ENCODE measurements around the gene PARP4. TPM values are rescaled to one million over a fixed set of nuclear protein-coding genes. Genes with fewer than 3 reads are reported as not detected.
A peak's percentile ranks its signal among the peaks of the same experiment; 100 is the strongest.

PARP4 gene
- total and polyA plus RNA-seq, 2 experiments from 2014 or later, result 12.9 to 32.9 TPM

GRCh38 chr13:24502533-24503378 lies 9.8 kb downstream of the PARP4 start:
- H4K20me1 ChIP-seq (replicated peaks; ENCODE audit: insufficient read depth), result no peaks in the 10 kb centered on the region
- Mint-ChIP-seq H3K27ac (peak overlapping the region; percentile 73), H3K4me3 (no peak overlapping the region), H3K4me1 (peaks cover 4% of the 10 kb centered on the region), H3K27me3 (ENCODE audit: insufficient read depth, low read depth, poor library complexity) (no peaks in the 10 kb centered on the region), H3K36me3 (ENCODE audit: low read depth) (peaks cover 20% of the 10 kb centered on the region), H3K9me3 (peaks cover 6% of the 10 kb centered on the region)
- no peak overlapping the region for H3K4me2 ChIP-seq
- DNase-seq (ENCODE audit: low spot score) (no peak), ATAC-seq (peak; percentile 62)
- no peak overlapping the region for H3K4me3 ChIP-seq
- no peak overlapping the region for H2AFZ ChIP-seq
- H3K4me1 ChIP-seq (ENCODE audit: insufficient read depth), result no peaks in the 10 kb centered on the region
- H3K9me2 ChIP-seq (ENCODE audit: insufficient read depth), result no peaks in the 10 kb centered on the region
- H3F3A ChIP-seq (replicated peaks; ENCODE audit: low read depth), result no peaks in the 10 kb centered on the region
- peaks cover 13% of the 10 kb centered on the region for H3K79me2 ChIP-seq (replicated peaks; ENCODE audit: insufficient read depth)
- H3K27me3 ChIP-seq (ENCODE audit: insufficient read depth), result no peaks in the 10 kb centered on the region
- TF ChIP-seq NANOG (IDR thresholded peaks at IDR 0.05; ENCODE audit: borderline replicate concordance) (no peak), EZH2 (IDR thresholded peaks at IDR 0.05; ENCODE audit: low read depth, unreplicated experiment) (no peak), STAT1 (IDR thresholded peaks at IDR 0.05; ENCODE audit: unreplicated experiment) (no peak), EZH2phosphoT487 (IDR thresholded peaks at IDR 0.05; ENCODE audit: unreplicated experiment) (no peak), REST (IDR thresholded peaks at IDR 0.05; ENCODE audit: unreplicated experiment) (no peak), JUNB (IDR thresholded peaks at IDR 0.05; ENCODE audit: unreplicated experiment) (no peak), ETS1 (IDR thresholded peaks at IDR 0.05) (no peak), POLR2AphosphoS5 (IDR thresholded peaks at IDR 0.05; ENCODE audit: low read depth) (no peak), CREB1 (CRISPR knock-in tag; IDR thresholded peaks at IDR 0.05; ENCODE audit: low read depth) (no peak), ZNF331 (CRISPR knock-in tag; IDR thresholded peaks at IDR 0.05; ENCODE audit: low read depth) (no peak)
- TF ChIP-seq, protein P1, sequence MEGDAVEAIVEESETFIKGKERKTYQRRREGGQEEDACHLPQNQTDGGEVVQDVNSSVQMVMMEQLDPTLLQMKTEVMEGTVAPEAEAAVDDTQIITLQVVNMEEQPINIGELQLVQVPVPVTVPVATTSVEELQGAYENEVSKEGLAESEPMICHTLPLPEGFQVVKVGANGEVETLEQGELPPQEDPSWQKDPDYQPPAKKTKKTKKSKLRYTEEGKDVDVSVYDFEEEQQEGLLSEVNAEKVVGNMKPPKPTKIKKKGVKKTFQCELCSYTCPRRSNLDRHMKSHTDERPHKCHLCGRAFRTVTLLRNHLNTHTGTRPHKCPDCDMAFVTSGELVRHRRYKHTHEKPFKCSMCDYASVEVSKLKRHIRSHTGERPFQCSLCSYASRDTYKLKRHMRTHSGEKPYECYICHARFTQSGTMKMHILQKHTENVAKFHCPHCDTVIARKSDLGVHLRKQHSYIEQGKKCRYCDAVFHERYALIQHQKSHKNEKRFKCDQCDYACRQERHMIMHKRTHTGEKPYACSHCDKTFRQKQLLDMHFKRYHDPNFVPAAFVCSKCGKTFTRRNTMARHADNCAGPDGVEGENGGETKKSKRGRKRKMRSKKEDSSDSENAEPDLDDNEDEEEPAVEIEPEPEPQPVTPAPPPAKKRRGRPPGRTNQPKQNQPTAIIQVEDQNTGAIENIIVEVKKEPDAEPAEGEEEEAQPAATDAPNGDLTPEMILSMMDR (conservative IDR thresholded peaks at IDR 0.05; ENCODE audit: low read depth in 2 of 2), result no peak
- H3K27ac ChIP-seq (ENCODE audit: low read depth), result no peak overlapping the region
- no peaks in the 10 kb centered on the region; the same call in 1 of the 2 replicates for H3K36me3 ChIP-seq (ENCODE audit: insufficient read depth)
